PC-9 (cell line): Measurements from ENCODE around the gene STK40. TPM values are rescaled to one million over a fixed set of nuclear protein-coding genes. Genes with fewer than 3 reads are reported as not detected.

ENCODE experiments used
- BruUV-seq: library from RNA; stranded (reverse); fragments of 400-500 nt; replicated peaks from 2 replicates; lab custom pipeline; 2021; lab: Mats Ljungman, UMichigan
- CTCF ChIA-PET: fragments of 300-600 bp; sonication (Branson Sonifier 250); formaldehyde crosslinking; loops from one replicate; lab custom pipeline; 2022; ENCODE audit warnings: antibody characterized with exemption; lab: Charles Lee
- POLR2A ChIA-PET: fragments of 300-600 bp; sonication (Branson Sonifier 250); formaldehyde crosslinking; loops from one replicate; lab custom pipeline; 2022; ENCODE audit warnings: antibody characterized with exemption; ENCODE audit not compliant: unreplicated experiment; lab: Charles Lee
- DNase-seq, 2 experiments: peaks; one replicate each; pipeline versions ENCODE4 v3.0.0 to v3.0.0-alpha.2; 2015 to 2022; ENCODE audit warnings: mixed read lengths in 1 of 2
- H2AFZ ChIP-seq: fragments of 200-600 bp; sonication (generic); 2 replicates; pipeline ENCODE4 v1.8.1; 2017; ENCODE audit warnings: antibody characterized with exemption
- H3F3A ChIP-seq: fragments of 200-600 bp; sonication (generic); 2 replicates; pipeline ENCODE4 v1.8.1; 2017; ENCODE audit warnings: antibody characterized with exemption, mild to moderate bottlenecking, low read depth; ENCODE audit not compliant: insufficient read depth
- H3K27ac ChIP-seq: fragments of 200-600 bp; sonication (generic); 2 replicates; pipeline ENCODE4 v1.6.1; 2016; ENCODE audit warnings: mixed run types
- H3K27me3 ChIP-seq: fragments of 200-600 bp; sonication (generic); 2 replicates; pipeline ENCODE4 v1.6.1; 2016; ENCODE audit warnings: low read depth, mixed run types; ENCODE audit not compliant: insufficient read depth
- H3K36me3 ChIP-seq: fragments of 200-600 bp; sonication (generic); 2 replicates; pipeline ENCODE4 v1.6.1; 2016; ENCODE audit warnings: low read depth, mixed run types
- H3K4me1 ChIP-seq: fragments of 200-600 bp; sonication (generic); replicated peaks from 2 replicates; pipeline ENCODE4 v1.6.1; 2016; ENCODE audit warnings: mixed run types; ENCODE audit not compliant: insufficient read depth
- H3K4me2 ChIP-seq: fragments of 200-600 bp; sonication (generic); 2 replicates; pipeline ENCODE4 v1.6.1; 2017; ENCODE audit warnings: mixed run types
- H3K4me3 ChIP-seq: fragments of 200-600 bp; sonication (generic); 2 replicates; pipeline ENCODE4 v1.6.1; 2016; ENCODE audit warnings: mixed run types
- H3K79me2 ChIP-seq: fragments of 200-600 bp; sonication (generic); 2 replicates; pipeline ENCODE4 v1.6.1; 2017; ENCODE audit warnings: low read depth, mixed run types
- H3K9me2 ChIP-seq: fragments of 200-600 bp; sonication (generic); 2 replicates; pipeline ENCODE4 v1.8.1; 2017; ENCODE audit warnings: mild to moderate bottlenecking; ENCODE audit not compliant: insufficient read depth
- H3K9me3 ChIP-seq: fragments of 200-600 bp; sonication (generic); 2 replicates; pipeline ENCODE4 v1.8.1; 2016; ENCODE audit warnings: low read depth; ENCODE audit not compliant: insufficient read depth
- H4K20me1 ChIP-seq: fragments of 200-600 bp; sonication (generic); 2 replicates; pipeline ENCODE4 v1.8.1; 2017; ENCODE audit not compliant: insufficient read depth
- CTCF ChIP-seq: fragments of 200-600 bp; sonication (generic); conservative IDR thresholded peaks from 2 replicates; pipeline ENCODE4 v1.6.1; 2017; ENCODE audit warnings: mixed run types, antibody characterized with exemption, mild to moderate bottlenecking, moderate library complexity
- EZH2 ChIP-seq: fragments of 200-600 bp; sonication (generic); IDR thresholded peaks from 2 replicates; pipeline ENCODE4 v1.8.0; 2017; ENCODE audit warnings: antibody characterized with exemption, low read depth
- intact Hi-C: fragments of 100-400 bp; cut with micrococcal nuclease; formaldehyde crosslinking; loops from one replicate; pipeline ENCODE4 v1.10.0; 2022; ENCODE audit not compliant: unreplicated experiment
- total RNA-seq: library from RNA; stranded (reverse); gene quantifications from 2 replicates; pipeline ENCODE4 v1.2.3, GENCODE V29; 2021

The STK40 gene
- total RNA-seq, 1 experiment from 2014 or later, result 59.2 TPM

GRCh38 chr1:36390411-36390810 lies 4.7 kb upstream of the STK40 start:
- ChIA-PET CTCF (no interaction called here), POLR2A (no interaction called here)
- H3K4me1 ChIP-seq, result peaks cover 20% of the 10 kb centered on the region
- H3K4me2 ChIP-seq, result no peak overlapping the region
- DNase-seq, result no peak
- BruUV-seq, result no TSS peak
- peaks cover 1% of the 10 kb centered on the region; the same call in 1 of the 2 replicates for H3K79me2 ChIP-seq
- H2AFZ ChIP-seq, result no peak overlapping the region
- H3F3A ChIP-seq, result peaks cover 30% of the 10 kb centered on the region
- TF ChIP-seq EZH2 (no peak), CTCF (no peak)
- H3K9me3 ChIP-seq, result no peaks in the 10 kb centered on the region
- H3K36me3 ChIP-seq, result peaks cover 11% of the 10 kb centered on the region; the same call in 1 of the 2 replicates
- H3K27me3 ChIP-seq, result no peaks in the 10 kb centered on the region
- H3K27ac ChIP-seq, result no peak overlapping the region
- H3K9me2 ChIP-seq, result no peaks in the 10 kb centered on the region
- H3K4me3 ChIP-seq, result no peak overlapping the region
- no peaks in the 10 kb centered on the region for H4K20me1 ChIP-seq
- intact Hi-C loops, result no loop called here

GRCh38 chr1:36389999-36390398 lies 4.3 kb upstream of the STK40 start:
- no peaks in the 10 kb centered on the region for H4K20me1 ChIP-seq
- TF ChIP-seq CTCF (no peak), EZH2 (no peak)
- peaks cover 20% of the 10 kb centered on the region for H3K4me1 ChIP-seq
- CTCF ChIA-PET, result no interaction called here
- intact Hi-C loops, result loop anchor here (5.0 to 10.0 kb wide), 2 partner anchors 85 to 1087 kb away; partner anchors contain the start of gene SH3D21
- DNase-seq, result no peak
- peaks cover 5% of the 10 kb centered on the region for H3K79me2 ChIP-seq
- H3K4me3 ChIP-seq, result no peak overlapping the region
- peaks cover 11% of the 10 kb centered on the region; the same call in 1 of the 2 replicates for H3K36me3 ChIP-seq
- no peak overlapping the region for H3K27ac ChIP-seq
- no peaks in the 10 kb centered on the region for H3K27me3 ChIP-seq
- H3F3A ChIP-seq, result peaks cover 34% of the 10 kb centered on the region
- no peak overlapping the region for H3K4me2 ChIP-seq
- POLR2A ChIA-PET, result no interaction called here
- H3K9me2 ChIP-seq, result no peaks in the 10 kb centered on the region
- H2AFZ ChIP-seq, result no peak overlapping the region
- BruUV-seq, result no TSS peak
- H3K9me3 ChIP-seq, result no peaks in the 10 kb centered on the region

GRCh38 chr1:36389261-36389660 lies 3.5 kb upstream of the STK40 start:
- Histone ChIP-seq H4K20me1 (peaks cover 5% of the 10 kb centered on the region), H3K4me1 (peaks cover 24% of the 10 kb centered on the region), H3K27ac (no peak overlapping the region), H3K9me3 (no peaks in the 10 kb centered on the region), H2AFZ (no peak overlapping the region), H3F3A (peaks cover 42% of the 10 kb centered on the region), H3K4me3 (no peak overlapping the region), H3K36me3 (peaks cover 11% of the 10 kb centered on the region; the same call in 1 of the 2 replicates), H3K79me2 (peaks cover 12% of the 10 kb centered on the region), H3K9me2 (no peaks in the 10 kb centered on the region), H3K4me2 (no peak overlapping the region), H3K27me3 (no peaks in the 10 kb centered on the region)
- TF ChIP-seq CTCF (no peak), EZH2 (no peak)
- DNase-seq, result no peak
- CTCF ChIA-PET, result no interaction called here
- POLR2A ChIA-PET, result interaction anchor here (0.5 to 1.0 kb wide), 4 partner anchors 14 to 1607 kb away, joined by 3 to 29 read pairs (median 5); no protein-coding TSS in a partner anchor
- intact Hi-C loops, result loop anchor here (5.0 to 10.0 kb wide), 2 partner anchors 84 to 1088 kb away; partner anchors contain the start of gene SH3D21
- no TSS peak for BruUV-seq
